MM.1S (cell line): ENCODE results near the gene NOL9.

Source experiments
- DNase-seq: peaks from one replicate; pipeline ENCODE4 v3.0.0-alpha.2; 2015
- H2AFZ ChIP-seq: fragments of 300-600 bp; sonication (generic); 2 replicates; pipeline ENCODE4 v1.6.0; 2016; ENCODE audit warnings: antibody characterized with exemption, low read length
- H3F3A ChIP-seq: fragments of 300-600 bp; sonication (generic); 2 replicates; pipeline ENCODE4 v1.6.1; 2016; ENCODE audit warnings: mild to moderate bottlenecking, antibody characterized with exemption, low read length, moderate library complexity, mixed read lengths; ENCODE audit not compliant: insufficient read depth
- H3K27ac ChIP-seq: fragments of 300-600 bp; sonication (generic); 2 replicates; pipeline ENCODE4 v1.5.1; 2016; ENCODE audit warnings: mild to moderate bottlenecking, low read length
- H3K27me3 ChIP-seq: fragments of 300-600 bp; sonication (generic); replicated peaks from 2 replicates; pipeline ENCODE4 v1.6.0; 2016; ENCODE audit warnings: low read length; ENCODE audit not compliant: insufficient read depth
- H3K36me3 ChIP-seq: fragments of 300-600 bp; sonication (generic); replicated peaks from 2 replicates; pipeline ENCODE4 v1.6.1; 2016; ENCODE audit warnings: mild to moderate bottlenecking, low read length, mixed read lengths; ENCODE audit not compliant: insufficient read depth
- H3K4me1 ChIP-seq: fragments of 300-600 bp; sonication (generic); 2 replicates; pipeline ENCODE4 v1.6.1; 2016; ENCODE audit warnings: low read length, mixed read lengths
- H3K4me2 ChIP-seq: fragments of 300-600 bp; sonication (generic); 2 replicates; pipeline ENCODE4 v1.6.0; 2016; ENCODE audit warnings: low read depth, low read length
- H3K4me3 ChIP-seq: fragments of 300-600 bp; sonication (generic); 2 replicates; pipeline ENCODE4 v1.5.1; 2016; ENCODE audit warnings: low read length, mixed read lengths
- H3K79me2 ChIP-seq: fragments of 300-600 bp; sonication (generic); 2 replicates; pipeline ENCODE4 v1.6.1; 2016; ENCODE audit warnings: mixed run types, low read length, mixed read lengths
- H3K9ac ChIP-seq: fragments of 300-600 bp; sonication (generic); 2 replicates; pipeline ENCODE4 v1.6.1; 2016; ENCODE audit warnings: low read length, mixed read lengths
- H3K9me2 ChIP-seq: fragments of 300-600 bp; sonication (generic); replicated peaks from 2 replicates; pipeline ENCODE4 v1.6.1; 2016; ENCODE audit warnings: mild to moderate bottlenecking, low read length, mixed read lengths; ENCODE audit not compliant: insufficient read depth
- H3K9me3 ChIP-seq: fragments of 300-600 bp; sonication (generic); replicated peaks from 2 replicates; pipeline ENCODE4 v1.6.1; 2016; ENCODE audit warnings: mild to moderate bottlenecking, low read length, mixed read lengths; ENCODE audit not compliant: insufficient read depth
- H4K20me1 ChIP-seq: fragments of 300-600 bp; sonication (generic); 2 replicates; pipeline ENCODE4 v1.6.1; 2016; ENCODE audit warnings: mild to moderate bottlenecking, low read length, moderate library complexity, mixed read lengths; ENCODE audit not compliant: insufficient read depth
- EZH2 ChIP-seq: fragments of 300-600 bp; sonication (generic); optimal IDR thresholded peaks from 2 replicates; pipeline ENCODE3; 2017; ENCODE audit warnings: low read depth, mild to moderate bottlenecking, antibody characterized with exemption, low read length, mixed read lengths
- EZH2phosphoT487 ChIP-seq: fragments of 300-600 bp; sonication (generic); IDR thresholded peaks from 2 replicates; pipeline ENCODE4 v1.6.1; 2018; ENCODE audit warnings: antibody characterized with exemption, low read length
- TF ChIP-seq, protein P1 (sequence below): fragments of 300-600 bp; sonication (generic); IDR thresholded peaks from 2 replicates; pipeline ENCODE4 v1.5.1; 2016; ENCODE audit warnings: antibody characterized with exemption, low read length, mixed read lengths

The NOL9 gene

DNA sequence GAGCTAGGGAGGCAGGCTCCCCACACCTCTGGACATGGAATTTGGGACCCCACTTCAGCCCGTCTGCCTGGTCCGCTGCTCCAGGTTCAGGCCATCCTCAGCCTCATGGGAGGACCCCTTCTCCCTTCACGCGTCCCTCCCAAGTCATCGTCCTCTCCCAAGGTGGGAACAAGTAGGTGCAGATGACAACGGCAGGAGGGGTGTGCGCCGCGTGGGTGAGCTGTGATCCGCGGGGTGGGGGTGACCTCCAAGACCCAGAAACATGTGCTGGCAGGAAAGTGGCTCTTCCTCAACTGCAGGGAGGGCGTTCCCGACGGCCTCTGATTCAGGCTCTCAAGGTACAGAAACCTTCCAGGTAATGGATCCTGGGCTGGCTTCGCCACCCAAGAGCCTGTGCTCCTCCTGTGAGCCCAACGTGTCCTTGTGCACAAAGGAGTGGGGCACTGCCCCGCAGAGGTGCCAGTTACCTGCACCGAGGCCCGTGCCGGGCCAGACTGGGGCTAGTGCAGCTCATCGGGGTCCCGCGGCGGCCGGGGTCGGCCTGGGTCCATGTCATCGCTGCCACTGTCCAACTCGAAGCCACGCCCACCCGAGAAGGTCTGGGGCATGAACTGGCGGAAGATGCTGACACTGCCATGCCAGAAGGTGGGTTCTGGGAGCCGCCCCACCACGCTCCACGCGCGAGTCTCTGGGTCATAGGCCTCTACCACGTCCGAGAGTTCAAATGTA lies 38.7 kb upstream of the NOL9 start:
- no peak overlapping the region for H3K4me3 ChIP-seq
- no peaks in the 10 kb centered on the region for H3K27me3 ChIP-seq
- no peak overlapping the region for H3K9ac ChIP-seq
- H3K4me1 ChIP-seq = no peaks in the 10 kb centered on the region
- DNase-seq = no peak
- H3K4me2 ChIP-seq = no peak overlapping the region
- H3K27ac ChIP-seq = no peak overlapping the region
- no peaks in the 10 kb centered on the region for H3K9me2 ChIP-seq
- no peak for TF ChIP-seq EZH2
- TF ChIP-seq, protein P1, sequence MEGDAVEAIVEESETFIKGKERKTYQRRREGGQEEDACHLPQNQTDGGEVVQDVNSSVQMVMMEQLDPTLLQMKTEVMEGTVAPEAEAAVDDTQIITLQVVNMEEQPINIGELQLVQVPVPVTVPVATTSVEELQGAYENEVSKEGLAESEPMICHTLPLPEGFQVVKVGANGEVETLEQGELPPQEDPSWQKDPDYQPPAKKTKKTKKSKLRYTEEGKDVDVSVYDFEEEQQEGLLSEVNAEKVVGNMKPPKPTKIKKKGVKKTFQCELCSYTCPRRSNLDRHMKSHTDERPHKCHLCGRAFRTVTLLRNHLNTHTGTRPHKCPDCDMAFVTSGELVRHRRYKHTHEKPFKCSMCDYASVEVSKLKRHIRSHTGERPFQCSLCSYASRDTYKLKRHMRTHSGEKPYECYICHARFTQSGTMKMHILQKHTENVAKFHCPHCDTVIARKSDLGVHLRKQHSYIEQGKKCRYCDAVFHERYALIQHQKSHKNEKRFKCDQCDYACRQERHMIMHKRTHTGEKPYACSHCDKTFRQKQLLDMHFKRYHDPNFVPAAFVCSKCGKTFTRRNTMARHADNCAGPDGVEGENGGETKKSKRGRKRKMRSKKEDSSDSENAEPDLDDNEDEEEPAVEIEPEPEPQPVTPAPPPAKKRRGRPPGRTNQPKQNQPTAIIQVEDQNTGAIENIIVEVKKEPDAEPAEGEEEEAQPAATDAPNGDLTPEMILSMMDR = no peak
- no peak for TF ChIP-seq EZH2phosphoT487
- H2AFZ ChIP-seq = no peak overlapping the region
- peaks cover 45% of the 10 kb centered on the region for H3K79me2 ChIP-seq
- H3F3A ChIP-seq = no peaks in the 10 kb centered on the region; the same call in 1 of the 2 replicates
- peaks cover 8% of the 10 kb centered on the region; the same call in 1 of the 2 replicates for H3K36me3 ChIP-seq
- H4K20me1 ChIP-seq = 0 out of 2 replicates have a peak, but pooled peaks cover 6% of the 10 kb centered on the region
- H3K9me3 ChIP-seq = no peaks in the 10 kb centered on the region

DNA sequence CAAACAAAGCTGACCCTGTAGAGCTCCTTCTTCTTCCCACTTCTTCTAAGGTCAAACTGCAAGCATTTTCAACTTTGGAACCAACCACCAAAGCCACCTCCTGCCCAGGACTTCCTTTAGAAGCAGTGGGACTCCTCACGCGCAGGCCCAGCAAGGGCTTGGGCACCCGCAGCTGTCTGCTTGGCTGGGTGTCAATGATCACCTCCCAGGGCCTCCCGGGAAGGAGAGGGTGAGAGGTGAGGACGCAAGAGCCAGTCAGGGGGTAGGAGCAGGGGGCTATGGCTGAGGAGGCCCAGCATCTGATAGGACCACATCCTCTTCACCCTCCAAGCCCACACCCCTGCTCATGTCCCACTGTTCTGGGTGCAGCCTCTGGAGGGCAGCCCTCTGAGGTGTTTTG lies 38.1 kb upstream of the NOL9 start:
- H2AFZ ChIP-seq = no peak overlapping the region
- H3K4me1 ChIP-seq = no peaks in the 10 kb centered on the region
- H3K9me2 ChIP-seq = no peaks in the 10 kb centered on the region
- H3K9me3 ChIP-seq = no peaks in the 10 kb centered on the region
- H3K36me3 ChIP-seq = peaks cover 3% of the 10 kb centered on the region; the same call in 1 of the 2 replicates
- no peak overlapping the region for H3K4me3 ChIP-seq
- TF ChIP-seq EZH2phosphoT487 (no peak), EZH2 (no peak)
- TF ChIP-seq, protein P1 = no peak
- no peak for DNase-seq
- H3F3A ChIP-seq = no peaks in the 10 kb centered on the region; the same call in 1 of the 2 replicates
- no peak overlapping the region for H3K27ac ChIP-seq
- 0 out of 2 replicates have a peak, but pooled peaks cover 6% of the 10 kb centered on the region for H4K20me1 ChIP-seq
- peaks cover 39% of the 10 kb centered on the region for H3K79me2 ChIP-seq
- no peaks in the 10 kb centered on the region for H3K27me3 ChIP-seq
- H3K4me2 ChIP-seq = no peak overlapping the region
- no peak overlapping the region for H3K9ac ChIP-seq

DNA sequence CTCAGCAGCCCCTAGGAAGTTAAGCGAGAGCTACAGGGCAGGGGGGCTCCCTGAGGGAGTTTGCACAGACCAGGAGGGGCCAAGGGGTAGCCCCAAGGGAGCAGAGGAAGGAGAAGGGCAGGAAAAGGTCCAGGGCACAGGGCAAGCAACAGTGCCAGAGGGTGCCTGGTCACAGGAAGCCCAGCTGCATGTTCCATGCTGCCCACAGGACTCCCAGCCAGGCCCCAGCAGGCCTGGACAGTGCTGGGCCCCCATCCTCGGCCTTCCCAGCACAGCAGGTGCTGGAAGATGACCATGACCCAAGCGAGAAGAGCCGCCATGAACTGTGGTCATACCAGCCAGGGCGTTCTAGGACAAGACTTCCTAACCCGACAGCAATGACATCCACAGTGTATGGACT lies 37.3 kb upstream of the NOL9 start:
- peaks cover 3% of the 10 kb centered on the region; the same call in 1 of the 2 replicates for H3K36me3 ChIP-seq

More for the DNA sequence above, 37.3 kb upstream of the NOL9 start:
- TF ChIP-seq EZH2 = no peak
- TF ChIP-seq EZH2phosphoT487 = no peak
- TF ChIP-seq, protein P1 = no peak
- Histone ChIP-seq H3K9me3 (no peaks in the 10 kb centered on the region), H3K9ac (no peak overlapping the region), H4K20me1 (0 out of 2 replicates have a peak, but pooled peaks cover 2% of the 10 kb centered on the region), H3K4me1 (no peaks in the 10 kb centered on the region), H3K4me2 (no peak overlapping the region), H3K9me2 (no peaks in the 10 kb centered on the region), H3F3A (no peaks in the 10 kb centered on the region; the same call in 1 of the 2 replicates), H3K4me3 (no peak overlapping the region), H2AFZ (no peak overlapping the region), H3K79me2 (peaks cover 31% of the 10 kb centered on the region), H3K27ac (no peak overlapping the region), H3K27me3 (no peaks in the 10 kb centered on the region)
- no peak for DNase-seq
